Keratinocyte (primary cell): Measurements from ENCODE around the gene ALDH4A1.

Experiments used
- EZH2 ChIP-seq: IDR thresholded peaks from one replicate; pipeline ENCODE4 v1.6.1; 2012; ENCODE audit warnings: inconsistent platforms, mild to moderate bottlenecking, low read length, moderate library complexity
- TF ChIP-seq, protein P1 (sequence below), 3 experiments: IDR thresholded peaks in 1 of 3; conservative IDR thresholded peaks in 1 of 3; optimal IDR thresholded peaks in 1 of 3; 2 replicates in 2 of 3; 3 replicates in 1 of 3; pipeline versions ENCODE3 to v1.5.1; 2011; ENCODE audit warnings: low read length in 3 of 3, mild to moderate bottlenecking in 3 of 3, moderate library complexity in 2 of 3, control low read depth in 1 of 3, inconsistent platforms in 1 of 3; ENCODE audit not compliant: insufficient read depth in 2 of 3; ENCODE audit errors: extremely low read depth in 1 of 3

DNA sequence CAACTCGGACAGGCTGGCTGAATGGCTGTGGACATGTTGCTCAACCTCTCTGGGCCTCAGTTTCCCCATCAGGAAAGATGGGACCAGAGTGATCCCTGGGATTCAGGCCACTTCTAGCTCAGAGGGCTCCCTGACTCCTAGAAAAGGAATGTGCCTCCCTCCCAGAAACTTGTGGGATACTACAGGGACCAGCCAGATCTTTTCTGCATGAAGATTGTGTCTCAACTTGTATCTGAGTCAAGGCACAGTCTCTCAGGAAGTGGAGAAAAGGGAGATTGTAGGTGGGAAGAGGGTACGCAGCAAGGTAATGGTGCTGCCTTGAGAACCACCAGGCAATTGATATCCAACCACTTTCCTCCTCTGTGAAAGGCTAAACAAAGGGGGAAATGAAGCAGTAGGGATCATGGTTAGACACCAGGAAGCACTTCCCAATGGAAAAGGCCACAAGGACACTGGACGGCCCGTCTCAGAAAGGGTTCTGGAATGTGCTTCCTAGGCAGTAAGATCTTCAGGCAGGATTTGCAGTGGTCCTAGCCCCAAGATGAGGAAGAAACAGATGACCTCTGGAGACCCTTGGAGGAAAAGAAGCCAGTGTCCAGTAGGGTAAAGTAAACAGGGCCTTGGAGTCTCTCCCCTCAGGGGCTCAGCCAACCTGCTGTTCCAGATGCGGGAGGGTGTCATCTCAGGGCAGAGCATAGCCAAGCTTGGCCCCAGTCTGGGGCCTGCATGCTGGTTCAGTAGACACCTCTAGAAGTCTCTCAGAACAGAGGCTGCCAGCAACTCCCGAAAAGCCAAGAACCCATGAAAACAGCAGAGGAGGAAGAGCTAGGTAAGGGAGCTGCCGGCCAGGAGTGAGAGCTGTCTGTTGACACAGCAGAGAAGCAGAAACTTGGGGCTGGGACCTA lies 37.3 kb upstream of the ALDH4A1 start:
- TF ChIP-seq, protein P1, sequence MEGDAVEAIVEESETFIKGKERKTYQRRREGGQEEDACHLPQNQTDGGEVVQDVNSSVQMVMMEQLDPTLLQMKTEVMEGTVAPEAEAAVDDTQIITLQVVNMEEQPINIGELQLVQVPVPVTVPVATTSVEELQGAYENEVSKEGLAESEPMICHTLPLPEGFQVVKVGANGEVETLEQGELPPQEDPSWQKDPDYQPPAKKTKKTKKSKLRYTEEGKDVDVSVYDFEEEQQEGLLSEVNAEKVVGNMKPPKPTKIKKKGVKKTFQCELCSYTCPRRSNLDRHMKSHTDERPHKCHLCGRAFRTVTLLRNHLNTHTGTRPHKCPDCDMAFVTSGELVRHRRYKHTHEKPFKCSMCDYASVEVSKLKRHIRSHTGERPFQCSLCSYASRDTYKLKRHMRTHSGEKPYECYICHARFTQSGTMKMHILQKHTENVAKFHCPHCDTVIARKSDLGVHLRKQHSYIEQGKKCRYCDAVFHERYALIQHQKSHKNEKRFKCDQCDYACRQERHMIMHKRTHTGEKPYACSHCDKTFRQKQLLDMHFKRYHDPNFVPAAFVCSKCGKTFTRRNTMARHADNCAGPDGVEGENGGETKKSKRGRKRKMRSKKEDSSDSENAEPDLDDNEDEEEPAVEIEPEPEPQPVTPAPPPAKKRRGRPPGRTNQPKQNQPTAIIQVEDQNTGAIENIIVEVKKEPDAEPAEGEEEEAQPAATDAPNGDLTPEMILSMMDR (optimal IDR thresholded peaks at IDR 0.05 in 1 of 3, IDR thresholded peaks at IDR 0.05 in 1 of 3, conservative IDR thresholded peaks at IDR 0.05 in 1 of 3; ENCODE audit: extremely low read depth in 1 of 3, insufficient read depth in 2 of 3, low read length in 3 of 3), result no peak
- no peak for TF ChIP-seq EZH2
